Colonic mucosa (tissue), 4 donors: Measurements from ENCODE around the gene SMIM36. TPM values are rescaled to one million over a fixed set of nuclear protein-coding genes. Genes with fewer than 3 reads are reported as not detected.

ENCODE experiments used
- DNase-seq: peaks from one replicate; pipeline ENCODE4 v3.0.0-alpha.2; 2020
- H3K27ac ChIP-seq: fragments of 200-600 bp; one replicate; pipeline ENCODE4 v1.8.0; 2021
- H3K27me3 ChIP-seq: fragments of 200-600 bp; one replicate; pipeline ENCODE4 v1.8.0; 2021
- H3K36me3 ChIP-seq: fragments of 200-600 bp; one replicate; pipeline ENCODE4 v1.8.0; 2021
- H3K4me1 ChIP-seq: fragments of 200-600 bp; one replicate; pipeline ENCODE4 v1.8.0; 2021; ENCODE audit warnings: mild to moderate bottlenecking
- H3K4me3 ChIP-seq: fragments of 200-600 bp; one replicate; pipeline ENCODE4 v1.8.0; 2021
- H3K9ac ChIP-seq, 2 donors: one replicate each; pipeline ENCODE4 v1.7.0; 2013; ENCODE audit warnings: control low read depth in 2 of 2, low read depth in 2 of 2, low read length in 2 of 2
- H3K9me3 ChIP-seq: fragments of 200-600 bp; one replicate; pipeline ENCODE4 v1.8.0; 2021
- intact Hi-C: fragments of 100-400 bp; cut with DNase I; formaldehyde crosslinking; loops from one replicate; pipeline ENCODE4 v1.14.1; 2022
- total RNA-seq, 2 donors: library from RNA; stranded (reverse); fragmentation: NEBNext Ultra II Directional in 1 of 2; extraction: Animal tissue kit (Norgen Biotek cat#: 25700) in 1 of 2; gene quantifications; one replicate each; pipeline ENCODE4 v1.2.1, GENCODE V29; 2021
- TF ChIP-seq, protein P1 (sequence below): fragments of 200-600 bp; IDR thresholded peaks from one replicate; pipeline ENCODE4 v1.8.0; 2022; ENCODE audit warnings: antibody characterized with exemption, mild to moderate bottlenecking
- donor health status: healthy.
- donor health status: DM: no; HTN: no; CAD: no.
- donor health status: DM: no; HTN: no; CAD: no.

SMIM36 gene
- total RNA-seq, 2 donors from 2014 or later = not detected

DNA sequence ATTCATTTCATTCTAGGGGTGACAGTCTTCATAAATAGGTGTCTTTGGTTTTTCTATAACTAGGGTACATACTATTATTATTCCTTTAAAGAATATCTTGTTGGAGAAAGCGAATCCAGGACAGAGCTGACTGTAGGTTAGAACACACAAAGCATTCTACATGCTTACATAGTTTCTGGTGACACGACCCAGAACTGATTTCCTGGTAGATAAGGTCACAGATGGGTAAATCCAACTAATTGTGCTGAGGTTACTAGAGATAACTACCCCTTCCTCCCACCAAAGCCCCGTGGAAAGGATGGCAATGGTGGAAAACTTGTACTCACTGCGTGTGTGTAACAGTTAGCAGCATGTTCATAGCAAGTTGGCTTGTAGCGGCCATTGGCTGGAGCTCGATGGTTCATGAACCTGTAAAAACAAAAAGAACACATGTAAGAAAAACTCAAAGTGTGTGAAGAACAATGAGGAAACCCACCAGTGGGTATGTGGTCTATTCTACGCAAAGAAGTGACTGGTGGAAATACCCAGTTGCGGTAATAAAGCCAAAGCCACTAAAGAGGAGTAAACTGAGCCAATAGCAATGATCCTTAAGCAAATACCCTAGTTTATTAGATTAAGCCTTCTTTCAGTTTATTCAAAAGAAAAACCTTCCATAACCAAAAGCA is 97.3 kb downstream of the SMIM36 start:
- Histone ChIP-seq H3K27me3 (no peaks in the 10 kb centered on the region), H3K27ac (no peak overlapping the region), H3K4me1 (no peaks in the 10 kb centered on the region), H3K9ac (no peak overlapping the region), H3K9me3 (no peaks in the 10 kb centered on the region), H3K36me3 (peaks cover 12% of the 10 kb centered on the region), H3K4me3 (no peak overlapping the region)
- TF ChIP-seq, protein P1, sequence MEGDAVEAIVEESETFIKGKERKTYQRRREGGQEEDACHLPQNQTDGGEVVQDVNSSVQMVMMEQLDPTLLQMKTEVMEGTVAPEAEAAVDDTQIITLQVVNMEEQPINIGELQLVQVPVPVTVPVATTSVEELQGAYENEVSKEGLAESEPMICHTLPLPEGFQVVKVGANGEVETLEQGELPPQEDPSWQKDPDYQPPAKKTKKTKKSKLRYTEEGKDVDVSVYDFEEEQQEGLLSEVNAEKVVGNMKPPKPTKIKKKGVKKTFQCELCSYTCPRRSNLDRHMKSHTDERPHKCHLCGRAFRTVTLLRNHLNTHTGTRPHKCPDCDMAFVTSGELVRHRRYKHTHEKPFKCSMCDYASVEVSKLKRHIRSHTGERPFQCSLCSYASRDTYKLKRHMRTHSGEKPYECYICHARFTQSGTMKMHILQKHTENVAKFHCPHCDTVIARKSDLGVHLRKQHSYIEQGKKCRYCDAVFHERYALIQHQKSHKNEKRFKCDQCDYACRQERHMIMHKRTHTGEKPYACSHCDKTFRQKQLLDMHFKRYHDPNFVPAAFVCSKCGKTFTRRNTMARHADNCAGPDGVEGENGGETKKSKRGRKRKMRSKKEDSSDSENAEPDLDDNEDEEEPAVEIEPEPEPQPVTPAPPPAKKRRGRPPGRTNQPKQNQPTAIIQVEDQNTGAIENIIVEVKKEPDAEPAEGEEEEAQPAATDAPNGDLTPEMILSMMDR = no peak
- intact Hi-C loops = no loop called here
- no peak for DNase-seq

DNA sequence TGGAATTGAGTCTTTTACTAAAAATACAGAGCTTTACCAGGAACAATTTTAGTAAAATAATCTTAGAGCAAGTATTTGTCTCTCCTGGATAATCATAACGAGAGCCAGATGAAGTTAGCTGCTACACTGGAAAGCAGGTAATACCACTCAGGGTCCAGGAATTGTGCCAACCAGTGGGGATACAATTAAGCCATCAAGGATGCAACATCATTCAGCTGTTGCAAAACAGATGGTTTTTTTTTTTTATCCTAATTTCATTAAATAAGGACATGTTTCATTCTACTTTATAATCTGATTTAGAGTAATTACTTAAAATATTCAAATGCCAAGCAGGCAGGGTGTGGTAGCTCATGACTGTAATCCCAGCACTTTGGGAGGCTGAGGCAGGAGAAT is 99.8 kb downstream of the SMIM36 start:
- no peak for DNase-seq
- Histone ChIP-seq H3K4me1 (no peaks in the 10 kb centered on the region), H3K4me3 (no peak overlapping the region), H3K27me3 (no peaks in the 10 kb centered on the region), H3K9me3 (no peaks in the 10 kb centered on the region), H3K27ac (no peak overlapping the region), H3K9ac (no peak overlapping the region), H3K36me3 (peaks cover 12% of the 10 kb centered on the region)
- intact Hi-C loops = no loop called here
- TF ChIP-seq, protein P1 = no peak

DNA sequence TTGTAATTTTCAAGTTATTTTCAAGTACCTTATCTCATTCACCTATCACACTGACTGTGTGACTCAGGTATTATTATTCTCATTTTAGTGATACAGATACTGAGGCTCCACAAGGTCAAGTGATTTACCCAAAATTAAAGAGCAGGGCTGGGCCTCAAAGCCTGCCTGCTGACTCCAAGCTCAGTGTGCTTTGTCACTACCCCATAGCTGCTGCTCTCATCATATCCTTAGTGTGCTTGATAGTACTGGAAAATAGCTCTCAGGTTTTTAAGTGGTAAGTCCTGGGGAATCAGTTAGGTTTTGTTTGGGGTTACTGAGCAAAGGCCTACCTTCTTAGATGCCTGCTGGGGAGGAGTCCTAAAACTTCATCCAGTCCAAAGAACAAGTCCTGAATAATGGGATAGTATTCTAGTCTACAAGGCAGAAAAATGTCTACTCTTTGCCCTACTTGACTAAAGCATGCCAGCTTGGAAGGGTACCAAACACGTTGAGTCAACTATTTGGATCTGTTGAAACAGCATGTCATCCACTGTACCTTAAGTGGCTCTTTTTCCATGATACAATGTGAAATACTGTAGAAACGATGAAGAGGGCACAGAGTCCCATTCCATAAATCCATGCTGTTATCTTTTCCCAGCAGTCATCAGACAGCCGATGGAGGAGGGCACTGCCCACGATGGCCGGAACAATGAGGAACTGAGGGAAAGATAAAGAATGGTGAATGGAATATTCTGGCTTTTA is 100.4 kb downstream of the SMIM36 start:
- H3K36me3 ChIP-seq = peaks cover 12% of the 10 kb centered on the region
- TF ChIP-seq, protein P1 = no peak
- no peak for DNase-seq

DNA sequence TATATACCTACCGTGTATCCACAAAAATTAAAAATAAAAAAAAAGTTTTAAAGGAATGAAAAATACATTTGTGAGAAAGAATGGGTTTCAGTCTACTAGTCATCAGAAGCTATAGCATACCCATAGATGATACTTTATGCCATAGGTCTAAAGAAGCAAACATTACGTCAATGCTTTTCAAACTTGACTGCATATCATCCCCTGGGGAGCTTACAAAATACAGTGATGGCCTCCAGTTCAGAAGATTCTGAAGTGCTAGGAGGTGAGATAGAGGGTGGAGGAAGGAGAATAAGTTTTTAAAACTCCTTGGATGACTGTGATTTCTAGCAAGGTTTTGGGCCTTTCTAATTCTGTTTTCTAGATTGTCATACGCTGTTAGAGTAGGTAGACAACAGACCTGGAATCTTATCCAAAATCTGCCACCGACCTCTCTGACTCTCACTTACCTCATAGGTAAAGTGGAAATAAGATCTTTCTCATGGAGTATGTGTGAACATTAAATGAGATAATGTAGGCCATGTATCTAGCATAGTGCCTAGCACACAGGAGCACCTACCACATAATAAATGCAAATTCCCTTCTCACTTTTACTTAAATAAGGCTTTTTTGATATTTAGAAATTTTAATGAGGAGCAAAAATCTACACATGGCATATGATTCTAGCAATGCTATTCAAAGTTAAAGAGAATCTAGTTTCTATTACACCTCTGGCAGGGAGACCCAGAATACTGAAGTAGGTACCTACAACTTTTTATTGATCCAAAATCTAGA is 102.0 kb downstream of the SMIM36 start:
- Histone ChIP-seq H3K4me1 (no peaks in the 10 kb centered on the region), H3K36me3 (peaks cover 12% of the 10 kb centered on the region), H3K4me3 (no peak overlapping the region), H3K9ac (no peak overlapping the region), H3K27ac (no peak overlapping the region), H3K9me3 (no peaks in the 10 kb centered on the region), H3K27me3 (no peaks in the 10 kb centered on the region)
- DNase-seq = no peak
- TF ChIP-seq, protein P1 = no peak
- intact Hi-C loops = no loop called here

More for the DNA sequence above, 100.4 kb downstream of the SMIM36 start:
- Histone ChIP-seq H3K4me1 (no peaks in the 10 kb centered on the region), H3K9me3 (no peaks in the 10 kb centered on the region), H3K27ac (no peak overlapping the region), H3K9ac (no peak overlapping the region), H3K4me3 (no peak overlapping the region), H3K27me3 (no peaks in the 10 kb centered on the region)
- intact Hi-C loops = no loop called here

DNA sequence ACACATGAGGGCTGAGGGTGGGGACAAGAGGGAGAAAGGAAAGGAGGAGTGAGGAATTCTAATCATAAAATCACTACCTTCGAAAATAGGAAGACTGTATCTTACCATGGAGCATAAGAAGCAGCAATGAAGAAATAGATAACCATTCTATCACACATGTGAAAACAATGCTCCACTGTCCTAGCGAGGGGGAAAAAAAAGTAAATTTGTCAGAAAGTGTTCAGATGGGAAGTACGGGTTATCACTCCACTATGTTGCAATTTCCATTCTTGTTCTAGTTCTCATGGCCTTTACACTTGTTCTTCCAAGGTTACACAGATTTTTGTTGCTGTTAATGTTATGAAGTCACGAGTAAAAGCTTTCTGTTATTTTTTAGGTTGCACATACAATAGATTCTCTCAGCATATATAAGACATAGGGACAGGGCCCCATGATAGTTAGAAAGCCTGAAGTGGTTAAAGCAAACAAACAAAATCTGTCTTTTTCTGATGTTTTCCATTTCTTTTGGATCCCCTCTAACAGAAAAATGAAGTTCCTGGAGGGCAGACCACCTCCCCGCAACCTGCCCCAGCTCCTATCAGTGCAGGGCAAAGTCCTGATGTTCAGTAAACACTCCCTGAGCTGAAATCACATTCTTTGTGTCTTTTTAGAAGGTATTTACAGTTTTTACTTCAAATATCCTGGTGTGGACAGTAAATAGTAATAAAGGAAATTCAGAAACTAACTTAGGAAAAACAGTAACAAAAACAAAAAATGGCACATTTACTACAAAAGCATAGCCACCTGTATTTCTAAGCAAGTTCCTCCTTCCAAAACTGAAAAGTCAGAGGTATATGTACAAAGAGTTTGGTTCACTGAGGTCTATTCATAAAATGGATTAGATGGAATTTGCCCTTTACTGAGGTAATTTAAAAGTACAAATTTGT is 103.3 kb downstream of the SMIM36 start:
- Histone ChIP-seq H3K36me3 (peaks cover 12% of the 10 kb centered on the region), H3K9ac (no peak overlapping the region), H3K9me3 (no peaks in the 10 kb centered on the region), H3K4me3 (no peak overlapping the region), H3K4me1 (no peaks in the 10 kb centered on the region), H3K27me3 (no peaks in the 10 kb centered on the region), H3K27ac (no peak overlapping the region)
- intact Hi-C loops = no loop called here
- TF ChIP-seq, protein P1 = no peak
- no peak for DNase-seq
